Measurements from ENCODE around the gene RBM15B. TPM values are rescaled to one million over a fixed set of nuclear protein-coding genes. Genes with fewer than 3 reads are reported as not detected.

RBM15B gene
- total RNA-seq, 2 donors from 2014 or later = 25.7 to 36.0 TPM

DNA sequence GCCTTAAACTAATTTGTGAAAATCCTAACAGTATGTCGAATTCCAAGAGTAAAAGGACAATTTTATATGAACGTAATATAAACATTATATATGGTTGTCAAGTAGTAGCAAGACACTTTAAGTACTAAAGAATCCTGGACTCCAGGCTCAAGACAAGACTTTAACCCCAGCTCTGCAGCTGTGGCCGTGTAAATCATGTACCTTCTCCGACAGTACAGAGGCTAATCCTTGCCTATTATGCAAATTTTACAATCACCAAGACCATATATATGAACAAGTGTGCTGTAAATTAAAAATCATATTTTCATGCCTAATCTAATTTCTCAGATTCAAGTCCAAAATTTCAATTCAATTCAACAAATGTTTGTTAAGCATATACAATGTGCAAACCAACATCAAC is 35.8 kb downstream of the RBM15B start:
- ATAC-seq (no peak), DNase-seq (ENCODE audit: low spot score) (no peak)
- Mint-ChIP-seq H3K27ac (no peak overlapping the region), H3K36me3 (peaks cover 9% of the 10 kb centered on the region), H3K4me1 (ENCODE audit: low read depth in 2 of 2) (peaks cover 0 to 4% of the 10 kb centered on the region in 2 donors), H3K9me3 (no peaks in the 10 kb centered on the region), H3K27me3 (no peaks in the 10 kb centered on the region), H3K4me3 (no peak overlapping the region)

- H3K27ac Mint-ChIP-seq = no peak overlapping the region
- H3K27me3 Mint-ChIP-seq = no peaks in the 10 kb centered on the region
- no peak for ATAC-seq
- no peak for DNase-seq (ENCODE audit: low spot score)
- H3K9me3 Mint-ChIP-seq = no peaks in the 10 kb centered on the region
- no peak overlapping the region for H3K4me3 Mint-ChIP-seq
- peaks cover 4% of the 10 kb centered on the region for H3K36me3 Mint-ChIP-seq
- H3K4me1 Mint-ChIP-seq (ENCODE audit: low read depth in 2 of 2) = no peaks in the 10 kb centered on the region
Observed at GRCh38 chr3:51429138-51429537, 38.1 kb downstream of the RBM15B start.

- Mint-ChIP-seq H3K4me3 (no peak overlapping the region), H3K36me3 (peaks cover 4% of the 10 kb centered on the region), H3K27ac (no peak overlapping the region), H3K4me1 (ENCODE audit: low read depth in 2 of 2) (peaks cover 6 to 7% of the 10 kb centered on the region in 2 donors), H3K27me3 (no peaks in the 10 kb centered on the region), H3K9me3 (no peaks in the 10 kb centered on the region)
- ATAC-seq = no peak
- no peak for DNase-seq (ENCODE audit: low spot score)
Observed at GRCh38 chr3:51434110-51434509, 43.0 kb downstream of the RBM15B start.

DNA sequence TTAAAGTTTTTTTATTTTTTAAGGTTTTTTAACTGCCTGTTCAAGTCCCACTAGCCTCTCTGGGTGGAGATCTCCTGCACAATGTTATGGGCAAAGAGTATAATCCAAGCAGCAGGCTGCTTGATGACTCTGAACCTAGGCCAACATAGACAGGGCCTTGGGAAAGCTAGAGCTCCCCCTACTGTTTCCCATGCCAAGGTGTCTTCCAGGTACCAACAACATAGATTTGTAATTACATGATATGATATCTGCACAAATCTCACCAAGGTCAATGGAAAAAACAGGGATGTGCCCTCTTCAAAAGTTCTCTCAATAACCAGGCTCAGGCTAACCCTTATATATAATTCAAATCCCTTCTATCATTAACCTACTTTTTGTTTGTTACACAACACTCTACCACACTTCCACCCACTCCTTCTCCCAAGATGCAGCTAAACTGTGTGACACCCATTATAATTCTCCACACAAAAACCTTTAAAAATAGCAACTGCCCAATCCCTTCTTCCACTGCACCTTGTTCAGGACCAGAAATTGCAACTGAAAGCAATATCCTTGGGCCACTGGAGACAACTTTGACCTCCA is 43.8 kb downstream of the RBM15B start:
- no peak overlapping the region for H3K4me3 Mint-ChIP-seq
- peaks cover 6 to 7% of the 10 kb centered on the region in 2 donors for H3K4me1 Mint-ChIP-seq (ENCODE audit: low read depth in 2 of 2)
- peak overlapping the region in 1 of 2 donors; percentile 8 for H3K27ac Mint-ChIP-seq
- DNase-seq (ENCODE audit: low spot score) (no peak), ATAC-seq (peak; percentile 59 to 71)
- peaks cover 4% of the 10 kb centered on the region for H3K36me3 Mint-ChIP-seq
- no peaks in the 10 kb centered on the region for H3K27me3 Mint-ChIP-seq
- H3K9me3 Mint-ChIP-seq = no peaks in the 10 kb centered on the region

DNA sequence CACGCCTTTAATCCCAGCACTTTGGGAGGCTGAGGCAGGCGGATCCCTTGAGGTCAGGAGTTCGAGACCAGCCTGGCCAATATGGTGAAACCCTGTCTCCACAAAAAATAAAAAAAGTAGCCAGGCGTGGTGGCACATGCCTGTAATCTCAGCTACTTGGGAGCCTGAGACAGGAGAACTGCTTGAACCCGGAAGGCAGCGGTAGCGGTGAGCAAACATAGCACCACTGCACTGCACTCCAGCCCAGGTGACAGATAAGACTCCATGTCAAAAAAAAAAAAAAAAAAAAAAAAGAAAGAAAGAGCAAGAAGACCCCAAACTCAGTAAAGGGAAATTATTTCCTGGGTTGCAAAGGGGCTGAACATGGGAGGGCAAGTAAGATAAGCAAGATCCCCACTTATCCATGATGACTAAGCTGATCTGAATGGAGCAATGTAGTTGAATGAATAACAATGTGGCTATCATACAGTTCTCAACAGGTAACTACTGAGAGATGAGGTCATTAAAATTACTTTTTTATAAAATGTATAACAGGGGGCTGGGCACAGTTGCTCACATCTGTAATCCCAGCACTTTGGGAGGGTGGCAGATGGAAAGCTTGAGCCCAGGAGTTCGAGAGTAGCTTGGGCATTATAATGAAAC is 46.0 kb downstream of the RBM15B start:
- Mint-ChIP-seq H3K27ac (no peak overlapping the region), H3K4me1 (ENCODE audit: low read depth in 2 of 2) (peaks cover 7 to 9% of the 10 kb centered on the region in 2 donors), H3K36me3 (peaks cover 17% of the 10 kb centered on the region), H3K4me3 (no peak overlapping the region), H3K9me3 (no peaks in the 10 kb centered on the region), H3K27me3 (no peaks in the 10 kb centered on the region)
- ATAC-seq (no peak), DNase-seq (ENCODE audit: low spot score) (no peak)

DNA sequence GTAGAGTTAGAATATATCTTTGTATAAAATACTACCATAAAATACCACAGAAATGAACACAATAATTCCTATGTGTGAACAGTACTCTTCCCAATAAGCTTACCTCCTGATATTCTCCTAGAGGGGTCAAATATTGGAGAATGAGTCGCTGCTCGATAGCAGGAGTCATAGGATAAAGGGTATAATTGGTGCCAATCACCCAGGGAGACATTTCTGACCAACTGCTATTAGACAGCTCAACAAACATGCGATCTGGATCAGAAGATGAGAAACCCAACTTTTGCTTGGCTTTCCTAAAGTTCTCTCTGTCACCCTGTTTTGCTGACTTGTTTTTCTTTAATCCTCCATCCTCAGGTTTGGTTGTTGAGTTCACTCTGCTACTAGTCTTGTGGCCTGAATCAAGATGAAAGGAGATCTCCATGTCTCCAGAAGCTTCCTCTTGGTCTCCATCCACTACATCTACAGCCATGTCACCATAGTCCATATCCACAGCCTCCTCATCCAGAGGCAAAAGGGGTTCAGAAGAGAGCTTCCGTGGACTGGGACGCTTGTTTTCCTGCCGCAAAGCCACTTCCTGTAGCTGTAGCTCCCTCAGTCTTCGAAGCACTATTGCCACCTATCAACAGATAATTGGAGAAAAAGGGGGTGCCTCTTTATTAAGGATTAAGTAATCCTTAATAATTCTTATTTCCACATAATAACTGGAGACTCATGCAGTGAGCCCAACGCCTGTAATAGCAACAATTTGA is 50.4 kb downstream of the RBM15B start:
- peak overlapping the region in 1 of 2 donors; percentile 25 for H3K27ac Mint-ChIP-seq
- H3K4me3 Mint-ChIP-seq = no peak overlapping the region
- DNase-seq (ENCODE audit: low spot score) = no peak
- no peak for ATAC-seq
- H3K4me1 Mint-ChIP-seq (ENCODE audit: low read depth in 2 of 2) = peaks cover 3 to 6% of the 10 kb centered on the region in 2 donors
- no peaks in the 10 kb centered on the region for H3K9me3 Mint-ChIP-seq
- H3K36me3 Mint-ChIP-seq = peaks cover 16% of the 10 kb centered on the region
- H3K27me3 Mint-ChIP-seq = no peaks in the 10 kb centered on the region

DNA sequence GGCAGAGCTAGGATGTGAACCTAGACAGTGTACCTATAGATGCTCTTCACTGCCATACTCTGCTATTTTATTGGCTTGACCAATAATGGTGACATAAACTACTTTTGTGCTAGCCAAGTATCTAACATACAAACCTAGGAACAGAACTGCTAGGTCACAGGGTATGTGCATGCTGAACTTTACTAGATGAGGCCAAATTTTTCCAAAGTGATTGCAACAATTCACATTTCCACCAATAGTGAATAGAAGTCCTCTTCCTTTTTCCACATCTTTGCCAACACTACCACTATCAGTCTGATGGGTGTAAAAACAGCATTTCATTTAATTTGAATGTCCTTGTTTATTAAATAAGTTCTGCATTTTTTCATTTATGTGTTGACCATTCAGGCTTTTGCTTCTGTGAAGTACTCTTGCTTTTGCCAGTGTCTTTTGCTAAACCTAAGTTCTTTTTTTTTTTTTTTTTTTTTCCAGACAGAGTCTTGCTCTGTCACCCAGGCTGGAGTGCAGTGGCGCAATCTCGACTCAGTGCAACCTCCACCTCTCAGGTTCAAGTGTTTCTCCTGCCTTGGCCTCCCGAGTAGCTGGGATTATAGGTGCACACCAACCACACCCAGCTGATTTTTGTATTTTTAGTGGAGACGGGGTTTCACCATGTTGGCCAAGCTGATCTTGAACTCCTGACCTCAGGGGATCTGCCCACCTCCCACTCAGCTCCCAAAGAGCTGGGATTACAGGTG is 54.6 kb downstream of the RBM15B start:
- DNase-seq (ENCODE audit: low spot score) (no peak), ATAC-seq (no peak)
- no peak overlapping the region for H3K27ac Mint-ChIP-seq
- H3K36me3 Mint-ChIP-seq = peaks cover 20% of the 10 kb centered on the region
- H3K4me3 Mint-ChIP-seq = no peak overlapping the region
- no peaks in the 10 kb centered on the region for H3K9me3 Mint-ChIP-seq
- H3K27me3 Mint-ChIP-seq = no peaks in the 10 kb centered on the region
- H3K4me1 Mint-ChIP-seq (ENCODE audit: low read depth in 2 of 2) = peaks cover 10 to 21% of the 10 kb centered on the region in 2 donors

Other genes with a start within 250 kb of the RBM15B start
- 100 to 1,000 TPM; 198 to 250 TPM for gene MANF, start 6.0 kb upstream of the RBM15B start, total RNA-seq
- 10 to 100 TPM; 40.0 to 46.9 TPM for gene DCAF1, start 108.7 kb downstream of the RBM15B start, total RNA-seq
- gene RAD54L2, start 147.4 kb downstream of the RBM15B start, total RNA-seq = 10 to 100 TPM; 45.5 to 63.4 TPM

All from natural killer cell treated with Interleukin-12 subunit alpha and Interleukin-12 subunit beta and Interleukin-15 and Interleukin-18, amount 100 ng/mL, for 72 hours (primary cell).